Adrenal gland (tissue), 5 donors: ENCODE data around the gene ACAP3.

Experiments used
- CTCF ChIP-seq, 6 experiments: fragments of 450-650 bp in 4 of 6; fragments of 200-600 bp in 2 of 6; sonication (generic) in 1 of 6; IDR thresholded peaks; 1 replicate in 5 of 6; 2 replicates in 1 of 6; pipeline versions ENCODE4 v1.5.1 to v1.8.0; 2016 to 2021; ENCODE audit warnings: antibody characterized with exemption in 6 of 6, mild to moderate bottlenecking in 2 of 6, moderate library complexity in 1 of 6
- POLR2A ChIP-seq, 2 donors: fragments of 450-650 bp; IDR thresholded peaks; one replicate each; pipeline ENCODE4 v1.6.1; 2017; ENCODE audit warnings: antibody characterized with exemption in 2 of 2, mild to moderate bottlenecking in 2 of 2, moderate library complexity in 1 of 2
- donor health status: DM: no; HTN: no; CAD: no.

- no peak for TF ChIP-seq CTCF (IDR thresholded peaks at IDR 0.05)
- no peak for TF ChIP-seq POLR2A (IDR thresholded peaks at IDR 0.05)
Measured at GRCh38 chr1:1267488-1268283, 40.0 kb downstream of the ACAP3 start.
